Measurements from ENCODE around the gene CACNA1D. TPM values are rescaled to one million over a fixed set of nuclear protein-coding genes. Genes with fewer than 3 reads are reported as not detected.

CACNA1D gene
- polyA plus RNA-seq, 1 experiment = 0.15 TPM

DNA sequence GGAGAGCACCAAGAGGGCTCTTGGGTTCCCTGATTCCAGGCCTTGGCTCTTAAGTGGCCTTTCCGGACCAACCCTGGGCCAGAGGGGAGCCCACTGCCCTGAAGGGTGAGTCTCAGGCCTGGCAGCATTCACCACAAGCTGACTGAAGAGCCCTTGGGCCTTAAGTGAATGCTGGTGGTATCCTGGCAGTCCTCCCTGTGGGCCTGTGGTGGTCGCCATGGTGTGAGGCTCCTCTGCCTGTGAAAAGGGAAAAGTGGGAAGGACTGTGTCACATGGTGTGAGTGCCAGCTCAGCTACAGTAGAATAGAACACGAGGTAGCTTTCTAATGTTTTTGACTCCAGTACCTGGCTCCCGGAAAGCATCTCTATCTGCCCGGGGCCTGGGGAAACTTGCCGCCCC is 336.5 kb downstream of the CACNA1D start:
- no peak overlapping the region for H3K4me3 ChIP-seq (ENCODE audit: low read depth, low read length)
- ChIA-PET CTCF (no interaction called here), POLR2A (no interaction called here)
- H3K27me3 ChIP-seq (ENCODE audit: control insufficient read depth, insufficient read depth, low read length) = no peaks in the 10 kb centered on the region
- TF ChIP-seq, protein P1, sequence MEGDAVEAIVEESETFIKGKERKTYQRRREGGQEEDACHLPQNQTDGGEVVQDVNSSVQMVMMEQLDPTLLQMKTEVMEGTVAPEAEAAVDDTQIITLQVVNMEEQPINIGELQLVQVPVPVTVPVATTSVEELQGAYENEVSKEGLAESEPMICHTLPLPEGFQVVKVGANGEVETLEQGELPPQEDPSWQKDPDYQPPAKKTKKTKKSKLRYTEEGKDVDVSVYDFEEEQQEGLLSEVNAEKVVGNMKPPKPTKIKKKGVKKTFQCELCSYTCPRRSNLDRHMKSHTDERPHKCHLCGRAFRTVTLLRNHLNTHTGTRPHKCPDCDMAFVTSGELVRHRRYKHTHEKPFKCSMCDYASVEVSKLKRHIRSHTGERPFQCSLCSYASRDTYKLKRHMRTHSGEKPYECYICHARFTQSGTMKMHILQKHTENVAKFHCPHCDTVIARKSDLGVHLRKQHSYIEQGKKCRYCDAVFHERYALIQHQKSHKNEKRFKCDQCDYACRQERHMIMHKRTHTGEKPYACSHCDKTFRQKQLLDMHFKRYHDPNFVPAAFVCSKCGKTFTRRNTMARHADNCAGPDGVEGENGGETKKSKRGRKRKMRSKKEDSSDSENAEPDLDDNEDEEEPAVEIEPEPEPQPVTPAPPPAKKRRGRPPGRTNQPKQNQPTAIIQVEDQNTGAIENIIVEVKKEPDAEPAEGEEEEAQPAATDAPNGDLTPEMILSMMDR (IDR thresholded peaks at IDR 0.05; ENCODE audit: insufficient read depth, low read depth, low read length) = no peak
- DNase-seq (ENCODE audit: low read depth) = no peak
- H3K36me3 ChIP-seq (ENCODE audit: control insufficient read depth, insufficient read depth, low read length) = no peaks in the 10 kb centered on the region

DNA sequence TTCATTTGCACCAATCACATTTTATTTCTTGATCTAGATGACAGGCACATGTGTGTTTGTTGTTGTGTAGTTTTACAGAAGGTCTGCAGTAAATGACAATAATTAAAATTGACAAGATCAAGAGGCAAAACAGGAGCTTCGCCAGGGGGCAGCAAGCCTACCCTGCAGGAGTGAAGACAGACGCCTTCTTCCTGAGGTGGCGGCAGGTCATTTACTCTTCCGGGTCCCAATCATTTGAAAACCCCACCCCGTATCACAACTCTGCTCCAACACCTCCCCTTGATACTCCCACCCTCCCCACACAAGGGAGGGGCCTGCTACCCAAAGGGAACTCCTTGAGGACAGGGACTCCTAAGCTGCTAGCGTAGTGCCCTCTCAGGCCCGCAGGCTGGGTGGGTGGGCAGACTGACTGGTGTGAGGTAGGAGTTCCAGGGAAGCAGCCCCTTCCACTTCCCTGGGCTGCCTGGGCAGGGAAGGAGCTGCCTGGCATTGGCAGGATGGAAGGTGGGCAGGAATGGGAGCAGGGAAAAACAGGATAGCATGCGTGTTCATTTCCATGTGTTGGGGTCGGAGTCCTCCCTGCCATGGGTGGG is 338.7 kb downstream of the CACNA1D start:
- CTCF ChIA-PET = interaction anchor here (1.0 to 3.1 kb wide), 2 partner anchors 12 to 126 kb away, joined by 4 to 12 read pairs; no protein-coding TSS in a partner anchor
- POLR2A ChIA-PET = no interaction called here
- Histone ChIP-seq H3K36me3 (ENCODE audit: control insufficient read depth, insufficient read depth, low read length) (no peaks in the 10 kb centered on the region), H3K4me3 (ENCODE audit: low read depth, low read length) (no peak overlapping the region), H3K27me3 (ENCODE audit: control insufficient read depth, insufficient read depth, low read length) (no peaks in the 10 kb centered on the region)
- DNase-seq (ENCODE audit: low read depth) = no peak
- TF ChIP-seq, protein P1 (IDR thresholded peaks at IDR 0.05; ENCODE audit: insufficient read depth, low read depth, low read length) = no peak

DNA sequence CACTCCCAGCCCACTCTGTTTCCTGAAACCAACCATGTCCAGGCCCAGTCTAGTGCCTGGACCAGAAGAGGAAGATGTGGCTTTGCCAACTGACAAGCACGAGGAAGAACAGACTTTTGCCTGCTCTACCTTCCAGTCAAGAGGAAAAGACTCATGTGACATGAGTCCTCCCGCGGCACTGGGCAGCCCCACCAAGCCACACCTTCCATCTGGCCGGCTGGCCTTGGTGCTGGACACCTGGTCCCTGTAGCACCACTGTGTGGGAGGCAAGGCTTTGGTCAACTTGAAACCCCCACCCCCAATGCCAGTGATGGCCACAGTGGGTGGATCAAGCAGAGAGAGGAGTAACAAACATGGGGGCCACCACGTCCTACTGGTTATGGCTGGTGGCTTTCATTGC is 339.3 kb downstream of the CACNA1D start:
- DNase-seq (ENCODE audit: low read depth) = no peak
- TF ChIP-seq, protein P1 (IDR thresholded peaks at IDR 0.05; ENCODE audit: insufficient read depth, low read depth, low read length) = no peak

DNA sequence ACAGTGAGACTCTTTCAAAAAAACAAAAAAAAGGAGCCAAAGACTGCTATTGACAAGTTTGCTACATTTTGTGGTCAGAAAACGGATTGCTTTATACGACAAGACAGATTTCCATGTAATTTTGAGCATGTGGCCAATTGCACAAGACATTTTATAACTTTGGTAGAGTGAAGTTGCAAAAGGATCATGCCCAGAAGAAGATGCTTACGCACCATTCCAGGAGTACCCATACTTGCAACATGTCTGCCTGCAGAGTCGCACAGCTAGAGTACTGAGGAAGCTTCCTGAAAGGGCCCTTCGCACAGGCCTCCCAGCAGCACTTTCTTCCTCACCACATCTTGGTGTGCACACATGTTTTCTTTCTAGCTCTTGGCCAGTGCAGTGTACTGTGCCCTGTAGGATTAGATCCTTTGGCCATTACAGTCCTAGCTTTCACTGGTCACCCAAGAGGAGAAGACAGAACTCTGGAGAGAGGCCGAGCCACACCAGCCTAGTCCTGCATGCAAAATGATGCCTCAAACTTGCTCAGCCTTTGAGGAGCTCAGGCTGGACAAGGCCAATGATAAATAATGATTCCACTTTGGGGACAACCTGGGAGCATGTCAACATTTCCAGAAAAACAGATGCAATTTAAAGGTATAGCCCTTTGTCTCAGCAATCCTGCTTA is 340.2 kb downstream of the CACNA1D start:
- no peak for DNase-seq (ENCODE audit: low read depth)
- CTCF ChIA-PET = interaction anchor here (3.1 kb wide), 1 partner anchor 10 kb away, joined by 12 read pairs; no protein-coding TSS in a partner anchor
- Histone ChIP-seq H3K27me3 (ENCODE audit: control insufficient read depth, insufficient read depth, low read length) (no peaks in the 10 kb centered on the region), H3K4me3 (ENCODE audit: low read depth, low read length) (no peak overlapping the region), H3K36me3 (ENCODE audit: control insufficient read depth, insufficient read depth, low read length) (no peaks in the 10 kb centered on the region)
- POLR2A ChIA-PET = no interaction called here
- TF ChIP-seq, protein P1 (IDR thresholded peaks at IDR 0.05; ENCODE audit: insufficient read depth, low read depth, low read length) = no peak

More for the DNA sequence above, 339.3 kb downstream of the CACNA1D start:
- ChIA-PET POLR2A (no interaction called here), CTCF (interaction anchor here (3.1 kb wide), 1 partner anchor 11 kb away, joined by 12 read pairs; no protein-coding TSS in a partner anchor)
- no peaks in the 10 kb centered on the region for H3K27me3 ChIP-seq (ENCODE audit: control insufficient read depth, insufficient read depth, low read length)
- no peaks in the 10 kb centered on the region for H3K36me3 ChIP-seq (ENCODE audit: control insufficient read depth, insufficient read depth, low read length)
- no peak overlapping the region for H3K4me3 ChIP-seq (ENCODE audit: low read depth, low read length)

DNA sequence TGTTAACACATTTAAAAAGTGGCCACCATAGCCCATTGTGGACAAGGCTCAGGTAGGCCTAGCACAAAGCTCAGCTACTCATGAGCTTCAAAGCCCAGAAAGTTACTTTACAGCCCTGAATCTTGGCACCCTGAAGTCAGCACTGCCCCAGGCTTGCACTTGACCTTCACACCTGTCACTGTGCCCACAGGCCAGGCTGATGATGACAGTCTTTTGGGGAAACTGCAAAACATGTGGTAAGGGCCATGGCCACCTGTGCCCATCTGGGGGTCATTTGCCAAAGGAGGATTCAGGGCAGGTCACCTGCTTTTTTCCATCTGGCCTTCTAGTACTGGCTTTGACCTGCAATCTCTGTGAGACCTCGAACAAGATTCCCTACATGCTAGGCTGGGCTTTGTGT is 340.8 kb downstream of the CACNA1D start:
- ChIA-PET POLR2A (no interaction called here), CTCF (interaction anchor here (3.1 kb wide), 1 partner anchor 10 kb away, joined by 12 read pairs; no protein-coding TSS in a partner anchor)
- H3K27me3 ChIP-seq (ENCODE audit: control insufficient read depth, insufficient read depth, low read length) = no peaks in the 10 kb centered on the region

More for the DNA sequence above, 340.8 kb downstream of the CACNA1D start:
- H3K4me3 ChIP-seq (ENCODE audit: low read depth, low read length) = no peak overlapping the region
- DNase-seq (ENCODE audit: low read depth) = no peak
- no peaks in the 10 kb centered on the region for H3K36me3 ChIP-seq (ENCODE audit: control insufficient read depth, insufficient read depth, low read length)
- TF ChIP-seq, protein P1 (IDR thresholded peaks at IDR 0.05; ENCODE audit: insufficient read depth, low read depth, low read length) = no peak
